Astrocyte (in vitro differentiated cells and primary cell): ENCODE measurements around the gene SETD7. TPM values are rescaled to one million over a fixed set of nuclear protein-coding genes. Genes with fewer than 3 reads are reported as not detected.

Experiments
- DNase-seq: peaks from one replicate; pipeline ENCODE4 v3.0.0-alpha.2; 2010; ENCODE audit warnings: low read depth
- FAIRE-seq: peaks from 2 replicates; lab custom pipeline; 2011; peaks lifted over from hg19 to GRCh38; lab: Jason Lieb, UNC
- H2AFZ ChIP-seq: 2 replicates; pipeline ENCODE4 v1.6.0; 2012; ENCODE audit warnings: low read depth, low read length, inconsistent platforms
- H3K27ac ChIP-seq: 2 replicates; pipeline ENCODE4 v1.5.1; 2011; ENCODE audit warnings: low read depth, low read length, inconsistent platforms
- H3K27me3 ChIP-seq: 2 replicates; pipeline ENCODE4 v1.6.0; 2011; ENCODE audit warnings: low read length, inconsistent platforms; ENCODE audit not compliant: insufficient read depth
- H3K36me3 ChIP-seq: 2 replicates; pipeline ENCODE4 v1.5.1; 2011; ENCODE audit warnings: low read length, inconsistent platforms; ENCODE audit not compliant: insufficient read depth
- H3K4me1 ChIP-seq: 2 replicates; pipeline ENCODE4 v1.5.1; 2011; ENCODE audit warnings: low read length, inconsistent platforms; ENCODE audit not compliant: insufficient read depth
- H3K4me2 ChIP-seq: 2 replicates; pipeline ENCODE4 v1.6.0; 2012; ENCODE audit warnings: low read length, inconsistent platforms
- H3K4me3 ChIP-seq: 2 replicates; pipeline ENCODE4 v1.5.1; 2011; ENCODE audit warnings: low read depth, mild to moderate bottlenecking, low read length, inconsistent platforms; ENCODE audit not compliant: insufficient read depth
- H3K79me2 ChIP-seq: 2 replicates; pipeline ENCODE4 v1.6.0; 2012; ENCODE audit warnings: mild to moderate bottlenecking, low read length, inconsistent platforms; ENCODE audit not compliant: insufficient read depth
- H3K9ac ChIP-seq: 2 replicates; pipeline ENCODE4 v1.6.0; 2012; ENCODE audit warnings: mild to moderate bottlenecking, low read length, inconsistent platforms
- H3K9me3 ChIP-seq: 2 replicates; pipeline ENCODE4 v1.5.1; 2012; ENCODE audit warnings: low read depth, mild to moderate bottlenecking, low read length, inconsistent platforms; ENCODE audit not compliant: insufficient read depth
- H4K20me1 ChIP-seq: 2 replicates; pipeline ENCODE4 v1.6.0; 2012; ENCODE audit warnings: low read length, inconsistent platforms; ENCODE audit not compliant: insufficient read depth
- H3K27ac Mint-ChIP-seq: one replicate; pipeline ENCODE4 v1.8.0; 2021; ENCODE audit warnings: mild to moderate bottlenecking, mixed read lengths; ENCODE audit not compliant: unreplicated experiment
- H3K27me3 Mint-ChIP-seq: one replicate; pipeline ENCODE4 v1.8.0; 2021; ENCODE audit warnings: low read depth, mixed read lengths; ENCODE audit not compliant: unreplicated experiment
- H3K36me3 Mint-ChIP-seq: one replicate; pipeline ENCODE4 v1.8.0; 2021; ENCODE audit warnings: low read depth, mixed read lengths; ENCODE audit not compliant: unreplicated experiment
- H3K4me1 Mint-ChIP-seq: one replicate; pipeline ENCODE4 v1.8.0; 2021; ENCODE audit warnings: low read depth, mixed read lengths; ENCODE audit not compliant: unreplicated experiment
- H3K4me3 Mint-ChIP-seq: one replicate; pipeline ENCODE4 v1.8.0; 2021; ENCODE audit warnings: mild to moderate bottlenecking, moderate library complexity, mixed read lengths; ENCODE audit not compliant: unreplicated experiment
- H3K9me3 Mint-ChIP-seq: one replicate; pipeline ENCODE4 v1.8.0; 2021; ENCODE audit warnings: mild to moderate bottlenecking, mixed read lengths; ENCODE audit not compliant: unreplicated experiment
- CTCF ChIP-seq: IDR thresholded peaks from 2 replicates; pipeline ENCODE4 v1.5.1; 2011; ENCODE audit warnings: low read depth, mild to moderate bottlenecking, inconsistent platforms, low read length, moderate library complexity; ENCODE audit not compliant: insufficient read depth
- EZH2 ChIP-seq: IDR thresholded peaks from 2 replicates; pipeline ENCODE4 v1.6.1; 2012; ENCODE audit warnings: mild to moderate bottlenecking, low read length, inconsistent platforms; ENCODE audit not compliant: insufficient read depth
- total RNA-seq: library from RNA; stranded (reverse); gene quantifications from 2 replicates; pipeline ENCODE4 v1.2.1, GENCODE V29; 2021

The SETD7 gene
- total RNA-seq, 1 donor from 2014 or later: 55.0 TPM

DNA sequence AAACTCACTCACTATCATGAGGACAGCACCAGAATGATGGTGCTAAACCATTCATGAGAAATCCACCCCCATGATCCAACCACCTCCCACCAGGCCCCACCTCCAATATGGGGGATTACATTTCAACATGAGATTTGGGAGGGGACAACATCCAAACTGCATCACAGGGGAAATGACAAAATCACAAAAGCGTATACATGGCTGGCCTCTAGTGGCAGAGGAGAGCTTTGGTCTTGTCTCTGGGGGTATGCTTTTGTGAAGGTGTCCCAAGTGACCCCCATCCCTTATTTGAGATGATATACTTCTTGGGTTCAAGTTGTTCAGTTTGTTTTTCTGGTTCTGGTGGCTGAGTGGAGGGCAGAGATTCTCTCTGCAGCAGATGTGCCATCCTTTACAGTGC lies 8.5 kb upstream of the SETD7 start:
- Mint-ChIP-seq H3K4me1 (peaks cover 3% of the 10 kb centered on the region), H3K4me3 (no peak overlapping the region), H3K27me3 (peaks cover 2% of the 10 kb centered on the region), H3K36me3 (no peaks in the 10 kb centered on the region), H3K27ac (no peak overlapping the region), H3K9me3 (no peaks in the 10 kb centered on the region)
- H3K9ac ChIP-seq: no peak overlapping the region
- DNase-seq (no peak), FAIRE-seq (no peak)
- no peak overlapping the region for H3K4me2 ChIP-seq
- H3K36me3 ChIP-seq: no peaks in the 10 kb centered on the region
- peaks cover 2% of the 10 kb centered on the region for H3K27me3 ChIP-seq
- no peaks in the 10 kb centered on the region for H3K9me3 ChIP-seq
- no peak overlapping the region for H3K4me3 ChIP-seq
- no peaks in the 10 kb centered on the region for H4K20me1 ChIP-seq
- no peak for TF ChIP-seq CTCF
- no peak for TF ChIP-seq EZH2
- no peak overlapping the region for H2AFZ ChIP-seq
- H3K79me2 ChIP-seq: no peaks in the 10 kb centered on the region
- H3K4me1 ChIP-seq: no peaks in the 10 kb centered on the region
- H3K27ac ChIP-seq: no peak overlapping the region

- Histone ChIP-seq H3K4me1 (no peaks in the 10 kb centered on the region), H3K79me2 (no peaks in the 10 kb centered on the region), H4K20me1 (no peaks in the 10 kb centered on the region), H3K4me2 (peak overlapping the region; percentile 1), H3K27ac (no peak overlapping the region), H3K9ac (no peak overlapping the region), H3K27me3 (peaks cover 11% of the 10 kb centered on the region), H3K36me3 (no peaks in the 10 kb centered on the region), H2AFZ (no peak overlapping the region), H3K4me3 (no peak overlapping the region), H3K9me3 (no peaks in the 10 kb centered on the region)
- Mint-ChIP-seq H3K4me1 (peaks cover 9% of the 10 kb centered on the region), H3K36me3 (no peaks in the 10 kb centered on the region), H3K9me3 (no peaks in the 10 kb centered on the region), H3K4me3 (no peak overlapping the region), H3K27ac (no peak overlapping the region), H3K27me3 (peaks cover 8% of the 10 kb centered on the region)
- DNase-seq: peak; percentile 77
- TF ChIP-seq EZH2: no peak
- no peak for TF ChIP-seq CTCF
- FAIRE-seq: no peak
Observed at GRCh38 chr4:139563515-139563914, 7.5 kb upstream of the SETD7 start.

GRCh38 chr4:139562839-139563238 lies 6.8 kb upstream of the SETD7 start:
- H2AFZ ChIP-seq: no peak overlapping the region
- H3K4me3 ChIP-seq: no peak overlapping the region
- H3K36me3 ChIP-seq: no peaks in the 10 kb centered on the region
- H3K36me3 Mint-ChIP-seq: no peaks in the 10 kb centered on the region
- H3K9ac ChIP-seq: no peak overlapping the region
- H3K4me3 Mint-ChIP-seq: no peak overlapping the region
- no peaks in the 10 kb centered on the region for H3K79me2 ChIP-seq
- no peak for FAIRE-seq
- no peak overlapping the region for H3K27ac Mint-ChIP-seq
- peaks cover 9% of the 10 kb centered on the region for H3K27me3 Mint-ChIP-seq
- no peaks in the 10 kb centered on the region for H3K4me1 ChIP-seq
- peak overlapping the region; percentile 1 for H3K4me2 ChIP-seq
- H3K9me3 ChIP-seq: no peaks in the 10 kb centered on the region
- peaks cover 18% of the 10 kb centered on the region for H3K27me3 ChIP-seq
- H3K4me1 Mint-ChIP-seq: peaks cover 9% of the 10 kb centered on the region
- no peak for TF ChIP-seq EZH2
- no peak for TF ChIP-seq CTCF
- H4K20me1 ChIP-seq: no peaks in the 10 kb centered on the region
- DNase-seq: no peak
- H3K9me3 Mint-ChIP-seq: no peaks in the 10 kb centered on the region
- no peak overlapping the region for H3K27ac ChIP-seq
